Stimulated activated CD8-positive, alpha-beta memory T cell treated with anti-CD3 and anti-CD28 coated beads, Interleukin-2, amount 100 ng/mL, for 1 hour (primary cell): Measurements from ENCODE around the gene TNFRSF4.
A peak's percentile ranks its signal among the peaks of the same experiment; 100 is the strongest.
"Not testable (repeated sequence)": the region's sequence is repeated elsewhere in the genome, so short reads cannot be mapped to it uniquely, and the experiment has no call there.

ENCODE experiments used
- DNase-seq, 2 donors: peaks; one replicate each; pipeline ENCODE4 v3.0.0-alpha.2; 2020; ENCODE audit warnings: low read depth in 2 of 2

Gene TNFRSF4

DNA sequence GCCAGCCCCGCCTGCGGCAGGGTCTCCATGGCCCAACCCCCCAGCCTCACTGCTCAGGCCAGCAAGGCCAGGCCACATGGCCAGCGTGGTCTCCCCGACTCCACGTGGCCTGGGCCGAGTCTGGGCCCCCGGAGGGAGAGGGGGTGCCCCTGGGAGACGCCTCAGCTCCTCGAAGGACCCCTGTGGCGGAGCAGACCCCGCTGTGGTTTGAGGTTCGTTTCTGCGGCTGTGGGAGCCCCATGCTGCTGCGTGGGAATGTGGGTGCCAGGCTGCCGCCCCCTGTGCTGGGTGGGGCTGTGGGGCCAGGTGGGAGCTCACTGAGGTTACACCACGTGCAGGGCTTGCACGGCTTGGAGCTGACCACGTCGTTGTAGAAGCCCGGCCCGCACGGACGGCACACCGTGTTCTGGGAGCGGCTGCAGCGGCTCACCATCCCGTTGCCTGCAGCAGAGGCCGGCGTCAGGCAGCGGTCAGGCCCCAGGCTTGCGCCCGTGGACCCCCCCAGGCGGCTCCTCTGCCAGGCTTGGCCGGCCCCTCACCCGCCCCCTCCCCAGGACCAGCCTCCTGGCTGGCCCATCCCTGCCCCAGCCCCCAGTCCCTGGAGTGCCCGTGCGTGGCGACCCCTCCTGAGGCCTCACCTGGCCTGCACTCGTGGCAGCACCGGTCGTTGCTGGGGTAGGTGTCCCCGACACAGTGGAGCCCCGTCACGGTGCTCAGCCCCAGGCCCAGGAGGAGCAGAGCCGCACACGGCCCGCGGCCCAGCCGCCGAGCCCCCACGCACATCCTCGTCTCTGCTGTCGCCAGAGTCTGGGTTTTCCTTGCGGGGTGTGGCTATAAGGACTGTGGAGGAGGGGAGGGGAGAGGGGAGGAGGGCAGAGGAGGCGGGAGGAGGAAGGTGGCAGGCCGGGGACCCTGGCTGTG, at the start of gene TNFRSF4:
TNFRSF4 (minus strand) TSS at position 809 of the 921 bp plus-strand sequence; CDS start at position 783, 26 bp downstream.
- no peak for DNase-seq

DNA sequence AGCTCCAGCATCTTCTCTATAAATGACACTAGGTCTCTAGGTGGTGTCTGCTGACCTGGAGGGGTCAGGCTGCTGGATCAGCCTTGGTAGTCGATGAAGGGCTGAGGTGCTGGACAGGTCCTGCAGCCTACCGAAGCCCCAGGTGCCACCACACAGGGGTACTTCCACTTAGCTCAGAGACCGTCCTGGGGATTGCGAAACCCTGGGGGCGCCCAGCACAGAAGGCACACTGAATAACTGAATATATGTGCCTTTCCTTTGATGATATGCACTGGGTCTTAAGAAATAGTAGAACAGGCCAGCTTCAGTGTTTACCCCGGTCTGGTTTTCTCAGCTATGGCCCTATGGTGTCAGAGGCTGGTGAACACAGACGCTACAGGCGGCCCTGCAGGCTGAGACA, 48.8 kb upstream of the TNFRSF4 start:
- DNase-seq: no peak

DNA sequence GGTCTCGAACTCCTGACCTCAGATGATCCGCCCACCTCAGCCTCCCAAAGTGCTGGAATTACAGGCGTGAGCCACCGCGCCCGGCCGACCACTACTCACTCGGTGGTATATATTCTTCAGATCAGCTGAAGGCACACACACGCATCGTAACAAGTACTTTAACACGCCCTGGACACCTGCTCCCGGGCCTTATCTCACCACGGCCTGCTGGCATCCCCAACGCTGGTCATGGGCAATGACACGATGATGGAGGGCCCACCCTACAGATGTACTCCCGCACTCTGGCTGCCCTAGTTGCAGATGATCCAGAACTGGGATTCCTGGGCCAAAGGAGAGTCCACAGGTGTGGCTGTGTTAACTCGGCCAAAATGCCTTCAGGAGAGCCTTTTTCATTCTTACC, 48.1 kb upstream of the TNFRSF4 start:
- no peak for DNase-seq

GRCh38 chr1:1260843-1261560, 47.0 kb upstream of the TNFRSF4 start:
- no peak for DNase-seq

GRCh38 chr1:1259951-1260600, 46.1 kb upstream of the TNFRSF4 start:
- DNase-seq: no peak

- DNase-seq: no peak
Measured at GRCh38 chr1:1259540-1259939, 45.6 kb upstream of the TNFRSF4 start.

GRCh38 chr1:1259119-1259488, 45.2 kb upstream of the TNFRSF4 start:
- DNase-seq: no peak

GRCh38 chr1:1256956-1257871, 43.3 kb upstream of the TNFRSF4 start:
- DNase-seq: no peak

- no peak for DNase-seq
Measured at GRCh38 chr1:1255611-1256010, 41.7 kb upstream of the TNFRSF4 start.

DNA sequence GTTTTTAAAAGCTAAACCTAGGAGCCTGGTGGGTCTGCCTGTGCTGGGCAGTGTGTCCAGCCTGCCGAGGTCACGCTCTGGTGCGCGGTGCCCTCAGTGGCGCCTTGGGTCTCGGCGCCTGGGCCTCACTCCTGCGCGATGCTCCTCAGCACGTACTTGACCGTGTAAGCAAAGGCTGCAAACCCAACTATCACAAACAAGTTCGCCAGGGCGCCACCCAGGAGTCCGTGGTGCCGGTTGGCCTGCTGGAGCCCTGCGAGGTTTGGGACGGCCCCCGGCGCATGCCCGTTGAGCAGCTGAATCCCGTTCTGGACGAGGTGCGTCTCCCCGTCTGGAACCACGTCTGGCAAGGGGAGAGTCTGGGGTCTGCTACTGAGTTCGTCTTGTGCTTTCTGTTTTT, 41.1 kb upstream of the TNFRSF4 start:
- DNase-seq: no peak

- no peak for DNase-seq
Measured at GRCh38 chr1:1254667-1254998, 40.7 kb upstream of the TNFRSF4 start.

DNA sequence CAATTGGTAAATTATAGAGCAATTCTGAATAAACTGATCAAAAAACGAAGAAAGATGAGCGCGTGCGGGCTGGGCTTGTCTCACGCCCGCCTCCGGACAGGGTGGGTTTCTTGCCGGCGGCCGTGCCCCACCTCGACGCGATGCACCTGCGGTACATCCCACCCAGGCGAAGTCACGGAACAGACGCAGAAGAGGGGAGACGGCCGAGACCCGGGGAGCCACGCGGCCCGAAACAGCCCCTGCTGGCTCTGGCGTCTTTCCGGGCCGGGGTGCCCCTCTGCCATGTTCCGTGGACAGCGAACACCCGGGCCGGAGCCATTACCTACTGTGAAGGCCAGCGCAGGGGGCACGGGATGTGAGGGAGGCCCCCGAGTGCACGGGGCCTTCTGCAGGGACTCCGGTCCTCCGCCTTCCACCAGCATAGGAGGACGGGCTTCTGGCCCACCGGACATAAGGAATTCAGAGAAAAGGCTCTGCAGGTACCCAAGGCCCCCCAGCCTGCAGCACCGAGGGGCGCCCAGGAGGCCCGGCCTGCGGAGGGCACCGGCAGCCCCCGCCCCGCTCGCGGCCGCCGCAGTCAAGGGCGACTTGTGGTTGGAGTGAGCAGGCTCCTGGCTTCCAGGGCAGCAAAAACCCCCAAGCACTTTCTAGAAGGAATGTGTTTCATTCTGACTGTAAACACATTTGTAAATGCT, 40.2 kb upstream of the TNFRSF4 start:
- DNase-seq: no peak

DNA sequence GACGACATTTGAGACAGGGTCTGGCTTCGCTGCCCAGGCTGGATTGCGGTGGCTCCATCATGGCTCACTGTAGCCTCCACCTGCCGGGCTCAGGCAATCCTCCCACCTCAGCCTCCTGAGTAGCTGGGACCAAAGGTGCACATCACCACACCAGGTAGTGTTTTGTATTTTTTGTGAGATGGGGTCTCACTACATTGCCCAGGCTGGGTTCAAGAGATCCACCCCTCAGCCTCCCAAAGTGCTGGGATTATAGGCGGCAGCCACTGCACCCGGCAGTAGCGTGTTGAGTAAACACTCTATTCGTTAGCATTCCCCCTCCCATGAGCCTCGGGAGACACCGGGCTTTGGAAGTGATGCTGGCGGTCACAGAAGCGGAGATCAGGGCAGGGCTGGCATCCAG, 39.4 kb upstream of the TNFRSF4 start:
- no peak for DNase-seq

GRCh38 chr1:1250786-1251284, 36.9 kb upstream of the TNFRSF4 start:
- peak; percentile 41 to 46 for DNase-seq

DNA sequence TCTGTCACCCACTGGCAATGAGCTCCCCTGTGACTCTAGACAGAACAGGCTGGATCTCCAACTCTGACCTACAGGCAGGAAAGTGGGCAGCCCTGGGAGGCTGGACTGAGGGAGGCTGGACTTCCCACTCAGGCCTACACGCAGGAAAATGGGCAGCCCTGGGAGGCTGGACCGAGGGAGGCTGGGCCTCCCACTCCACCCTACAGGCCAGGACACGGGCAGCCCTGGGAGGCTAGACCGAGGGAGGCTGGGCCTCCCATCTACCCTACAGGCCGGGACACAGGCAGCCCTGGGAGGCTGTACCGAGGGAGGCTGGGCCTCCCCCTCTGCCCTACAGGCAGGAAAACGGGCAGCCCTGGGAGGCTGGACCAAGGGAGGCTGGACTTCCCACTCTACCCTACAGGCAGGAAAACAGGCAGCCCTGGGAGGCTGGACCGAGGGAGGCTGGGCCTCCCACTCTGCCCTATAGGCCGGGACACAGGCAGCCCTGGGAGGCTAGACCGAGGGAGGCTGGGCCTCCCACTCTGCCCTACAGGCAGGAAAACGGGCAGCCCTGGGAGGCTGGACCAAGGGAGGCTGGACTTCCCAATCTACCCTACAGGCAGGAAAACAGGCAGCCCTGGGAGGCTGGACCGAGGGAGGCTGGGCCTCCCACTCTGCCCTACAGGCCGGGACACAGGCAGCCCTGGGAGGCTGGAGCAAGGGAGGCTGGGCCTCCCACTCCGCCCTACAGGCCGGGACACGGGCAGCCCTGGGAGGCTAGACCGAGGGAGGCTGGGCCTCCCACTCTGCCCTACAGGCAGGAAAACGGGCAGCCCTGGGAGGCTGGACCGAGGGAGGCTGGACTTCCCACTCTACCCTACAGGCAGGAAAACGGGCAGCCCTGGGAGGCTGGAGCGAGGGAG, 34.3 kb upstream of the TNFRSF4 start:
- DNase-seq: not testable (repeated sequence)

GRCh38 chr1:1247341-1247913, 33.5 kb upstream of the TNFRSF4 start:
- no peak for DNase-seq

GRCh38 chr1:1246577-1247340, 32.8 kb upstream of the TNFRSF4 start, which contains the start of gene C1QTNF12:
C1QTNF12 (minus strand) TSS chr1:1246722; CDS start chr1:1246690, 32 bp downstream.
- DNase-seq: no peak

DNA sequence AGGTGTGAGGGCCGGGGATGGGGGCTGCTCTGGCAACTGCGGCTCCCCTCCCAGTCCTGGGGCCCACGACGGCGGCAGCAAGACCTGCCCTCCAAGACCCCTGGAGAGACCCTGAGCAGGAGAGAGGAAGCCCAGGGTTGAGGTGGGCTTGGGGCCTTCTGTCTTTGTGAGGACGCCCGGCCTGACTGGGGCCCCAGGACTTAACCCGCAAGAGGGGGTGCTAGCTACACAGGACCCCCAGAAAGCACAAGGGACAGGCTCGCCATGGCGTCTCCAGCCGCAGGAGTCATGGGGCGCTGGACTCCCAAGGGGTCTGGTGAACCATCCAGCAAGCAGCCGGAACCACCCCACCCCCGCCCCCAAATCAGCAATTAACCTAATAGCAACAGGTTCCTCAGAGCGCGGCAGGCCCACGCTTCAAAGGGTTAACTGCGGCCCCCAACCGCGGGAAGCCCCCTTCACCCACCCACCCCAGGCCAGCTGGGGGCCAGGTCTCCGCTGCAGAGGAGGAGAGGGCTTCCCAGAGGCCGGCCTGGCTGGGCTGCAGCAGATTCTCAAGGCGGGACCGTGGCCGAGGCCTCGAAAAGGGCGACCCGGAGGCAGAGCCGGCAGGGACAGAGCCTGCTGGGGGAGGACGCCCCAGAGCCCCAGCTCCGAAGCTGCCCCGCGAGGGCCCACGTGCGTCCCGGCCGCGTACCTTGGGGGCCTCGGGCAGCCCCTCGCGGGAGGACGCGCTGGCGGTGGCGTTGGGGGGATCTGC, 32.0 kb upstream of the TNFRSF4 start:
- no peak for DNase-seq
